Measurements from ENCODE around the gene TTC33.

TTC33 gene

DNA sequence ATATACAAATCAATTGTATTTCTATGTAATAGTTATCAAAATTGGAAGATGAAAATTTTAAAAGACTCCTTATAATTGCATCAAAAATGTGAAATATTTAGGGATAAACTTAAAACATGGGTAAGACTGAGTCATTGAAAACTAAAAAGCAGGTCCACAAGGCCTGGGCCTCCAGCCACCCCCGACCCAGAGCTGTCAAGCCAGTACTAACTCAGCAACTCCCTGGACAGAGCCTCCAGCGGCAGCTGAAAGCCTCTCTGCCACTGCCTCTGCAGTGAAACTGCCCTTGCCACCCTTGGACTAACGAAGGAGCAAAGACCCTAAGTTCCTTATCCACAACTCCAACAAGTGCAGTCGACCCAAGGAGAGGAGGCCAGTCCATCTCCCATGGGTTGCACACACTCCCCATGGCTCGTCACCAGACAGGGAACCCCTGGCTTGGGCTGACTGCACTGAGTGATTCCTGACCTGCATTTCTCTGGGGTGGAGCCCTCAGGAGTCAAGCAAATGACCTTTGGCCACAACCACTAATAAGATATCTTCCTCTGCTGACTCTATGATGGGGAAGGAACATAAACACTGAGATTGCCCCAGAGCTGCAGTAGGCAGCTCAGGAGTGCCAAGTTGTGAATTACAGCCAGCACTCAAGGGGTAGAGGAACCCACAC, 55.5 kb downstream of the TTC33 start:
- Histone ChIP-seq H3F3A (ENCODE audit: low read depth) (no peaks in the 10 kb centered on the region), H2AFZ (ENCODE audit: low read length) (no peak overlapping the region), H3K9me3 (ENCODE audit: insufficient read depth, low read depth, low read length) (no peaks in the 10 kb centered on the region; the same call in 1 of the 2 replicates), H3K27me3 (ENCODE audit: insufficient read depth, low read length, poor library complexity, severe bottlenecking) (no peaks in the 10 kb centered on the region), H3K4me1 (ENCODE audit: insufficient read depth, low read length, poor library complexity, severe bottlenecking) (no peaks in the 10 kb centered on the region), H3K36me3 (ENCODE audit: insufficient read depth, low read length) (no peaks in the 10 kb centered on the region; the same call in 1 of the 2 replicates), H3K9me2 (replicated peaks; ENCODE audit: low read depth, low read length) (no peaks in the 10 kb centered on the region), H3K79me2 (ENCODE audit: insufficient read depth, low read length) (no peaks in the 10 kb centered on the region), H3K4me2 (ENCODE audit: low read depth, low read length, poor library complexity, severe bottlenecking) (no peak overlapping the region), H3K9ac (ENCODE audit: low read depth, low read length, poor library complexity, severe bottlenecking) (no peak overlapping the region), H4K20me1 (ENCODE audit: insufficient read depth, low read length, poor library complexity, severe bottlenecking) (no peaks in the 10 kb centered on the region), H3K4me3 (ENCODE audit: low read length, poor library complexity, severe bottlenecking) (no peak overlapping the region)
- TF ChIP-seq, protein P1, sequence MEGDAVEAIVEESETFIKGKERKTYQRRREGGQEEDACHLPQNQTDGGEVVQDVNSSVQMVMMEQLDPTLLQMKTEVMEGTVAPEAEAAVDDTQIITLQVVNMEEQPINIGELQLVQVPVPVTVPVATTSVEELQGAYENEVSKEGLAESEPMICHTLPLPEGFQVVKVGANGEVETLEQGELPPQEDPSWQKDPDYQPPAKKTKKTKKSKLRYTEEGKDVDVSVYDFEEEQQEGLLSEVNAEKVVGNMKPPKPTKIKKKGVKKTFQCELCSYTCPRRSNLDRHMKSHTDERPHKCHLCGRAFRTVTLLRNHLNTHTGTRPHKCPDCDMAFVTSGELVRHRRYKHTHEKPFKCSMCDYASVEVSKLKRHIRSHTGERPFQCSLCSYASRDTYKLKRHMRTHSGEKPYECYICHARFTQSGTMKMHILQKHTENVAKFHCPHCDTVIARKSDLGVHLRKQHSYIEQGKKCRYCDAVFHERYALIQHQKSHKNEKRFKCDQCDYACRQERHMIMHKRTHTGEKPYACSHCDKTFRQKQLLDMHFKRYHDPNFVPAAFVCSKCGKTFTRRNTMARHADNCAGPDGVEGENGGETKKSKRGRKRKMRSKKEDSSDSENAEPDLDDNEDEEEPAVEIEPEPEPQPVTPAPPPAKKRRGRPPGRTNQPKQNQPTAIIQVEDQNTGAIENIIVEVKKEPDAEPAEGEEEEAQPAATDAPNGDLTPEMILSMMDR (conservative IDR thresholded peaks at IDR 0.05; ENCODE audit: low read length) = no peak
- no peak for TF ChIP-seq EZH2phosphoT487 (IDR thresholded peaks at IDR 0.05; ENCODE audit: borderline replicate concordance)

DNA sequence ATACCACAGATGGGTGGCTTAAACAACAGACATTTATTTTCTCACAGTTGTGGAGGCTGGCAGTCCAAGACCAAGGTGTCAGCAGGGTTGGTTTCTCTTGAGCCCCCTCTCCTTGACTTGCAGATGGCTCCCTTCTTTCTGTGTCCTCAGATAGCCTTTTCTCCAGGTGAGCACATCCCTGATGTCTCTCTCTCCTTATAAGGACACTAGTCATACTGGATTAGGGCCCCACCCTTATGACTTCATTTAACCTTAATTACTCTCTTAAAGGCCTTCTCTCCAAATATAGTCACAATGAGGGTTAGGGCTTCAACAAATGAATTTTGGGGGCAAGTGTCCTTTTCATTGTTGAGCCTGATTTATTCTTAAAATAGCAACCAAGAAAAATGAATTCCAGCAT, 61.3 kb downstream of the TTC33 start:
- Histone ChIP-seq H3K36me3 (ENCODE audit: insufficient read depth, low read length) (peaks cover 45% of the 10 kb centered on the region), H3K4me2 (ENCODE audit: low read depth, low read length, poor library complexity, severe bottlenecking) (no peak overlapping the region), H3F3A (ENCODE audit: low read depth) (no peaks in the 10 kb centered on the region), H2AFZ (ENCODE audit: low read length) (no peak overlapping the region), H3K79me2 (ENCODE audit: insufficient read depth, low read length) (peaks cover 46% of the 10 kb centered on the region), H3K4me3 (ENCODE audit: low read length, poor library complexity, severe bottlenecking) (no peak overlapping the region), H4K20me1 (ENCODE audit: insufficient read depth, low read length, poor library complexity, severe bottlenecking) (peaks cover 29% of the 10 kb centered on the region), H3K9ac (ENCODE audit: low read depth, low read length, poor library complexity, severe bottlenecking) (no peak overlapping the region), H3K27me3 (ENCODE audit: insufficient read depth, low read length, poor library complexity, severe bottlenecking) (no peaks in the 10 kb centered on the region), H3K9me2 (replicated peaks; ENCODE audit: low read depth, low read length) (no peaks in the 10 kb centered on the region), H3K4me1 (ENCODE audit: insufficient read depth, low read length, poor library complexity, severe bottlenecking) (peaks cover 11% of the 10 kb centered on the region), H3K9me3 (ENCODE audit: insufficient read depth, low read depth, low read length) (no peaks in the 10 kb centered on the region)
- no peak for TF ChIP-seq EZH2phosphoT487 (IDR thresholded peaks at IDR 0.05; ENCODE audit: borderline replicate concordance)
- TF ChIP-seq, protein P1 (conservative IDR thresholded peaks at IDR 0.05; ENCODE audit: low read length) = no peak

DNA sequence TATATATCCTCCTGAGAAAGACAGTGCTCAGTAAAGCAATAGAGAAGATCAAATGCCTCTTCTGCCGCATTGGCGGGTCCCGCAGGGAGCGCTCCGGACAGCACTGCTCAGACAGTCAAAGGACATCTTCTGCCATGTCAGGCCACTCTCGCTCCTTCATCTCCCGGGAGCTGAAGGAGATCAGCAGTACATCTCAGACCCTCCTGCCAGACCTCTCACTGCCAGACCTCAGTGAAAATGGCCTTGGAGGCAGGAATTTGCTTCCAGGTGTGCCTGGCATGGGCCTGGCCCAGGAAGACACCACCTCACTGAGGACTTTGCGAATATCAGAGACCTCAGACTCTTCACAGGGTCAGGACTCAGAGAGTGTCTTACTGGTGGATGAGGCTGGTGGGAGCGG, 63.9 kb downstream of the TTC33 start:
- no peak overlapping the region for H3K4me2 ChIP-seq (ENCODE audit: low read depth, low read length, poor library complexity, severe bottlenecking)
- H3K4me3 ChIP-seq (ENCODE audit: low read length, poor library complexity, severe bottlenecking) = no peak overlapping the region
- peaks cover 57% of the 10 kb centered on the region for H3K36me3 ChIP-seq (ENCODE audit: insufficient read depth, low read length)
- H4K20me1 ChIP-seq (ENCODE audit: insufficient read depth, low read length, poor library complexity, severe bottlenecking) = peaks cover 49% of the 10 kb centered on the region
- TF ChIP-seq EZH2phosphoT487 (IDR thresholded peaks at IDR 0.05; ENCODE audit: borderline replicate concordance) = no peak
- TF ChIP-seq, protein P1 (conservative IDR thresholded peaks at IDR 0.05; ENCODE audit: low read length) = no peak
- H3K4me1 ChIP-seq (ENCODE audit: insufficient read depth, low read length, poor library complexity, severe bottlenecking) = peaks cover 31% of the 10 kb centered on the region
- H3K27me3 ChIP-seq (ENCODE audit: insufficient read depth, low read length, poor library complexity, severe bottlenecking) = no peaks in the 10 kb centered on the region
- no peak overlapping the region for H3K9ac ChIP-seq (ENCODE audit: low read depth, low read length, poor library complexity, severe bottlenecking)
- H3F3A ChIP-seq (ENCODE audit: low read depth) = no peaks in the 10 kb centered on the region
- H3K9me3 ChIP-seq (ENCODE audit: insufficient read depth, low read depth, low read length) = no peaks in the 10 kb centered on the region
- H2AFZ ChIP-seq (ENCODE audit: low read length) = no peak overlapping the region
- H3K79me2 ChIP-seq (ENCODE audit: insufficient read depth, low read length) = peaks cover 72% of the 10 kb centered on the region
- H3K9me2 ChIP-seq (replicated peaks; ENCODE audit: low read depth, low read length) = no peaks in the 10 kb centered on the region
